ENCODE data around the gene PDCD10.

Gene PDCD10

GRCh38 chr3:167735233-167736138, 794 bp upstream of the PDCD10 start, which contains the start of gene SERPINI1:
TSS of gene SERPINI1 (plus strand) at chr3:167735721. CDS start at chr3:167789129, 53,408 bp downstream.
- DNase-seq (ENCODE audit: low spot score): peak; percentile 81
- no CpG with 5 or more reads among the region's 37 CpGs for WGBS, 2 donors (ENCODE audit: extremely low coverage in 2 of 2, insufficient read length in 2 of 2, insufficient replicate concordance in 1 of 2)

DNA sequence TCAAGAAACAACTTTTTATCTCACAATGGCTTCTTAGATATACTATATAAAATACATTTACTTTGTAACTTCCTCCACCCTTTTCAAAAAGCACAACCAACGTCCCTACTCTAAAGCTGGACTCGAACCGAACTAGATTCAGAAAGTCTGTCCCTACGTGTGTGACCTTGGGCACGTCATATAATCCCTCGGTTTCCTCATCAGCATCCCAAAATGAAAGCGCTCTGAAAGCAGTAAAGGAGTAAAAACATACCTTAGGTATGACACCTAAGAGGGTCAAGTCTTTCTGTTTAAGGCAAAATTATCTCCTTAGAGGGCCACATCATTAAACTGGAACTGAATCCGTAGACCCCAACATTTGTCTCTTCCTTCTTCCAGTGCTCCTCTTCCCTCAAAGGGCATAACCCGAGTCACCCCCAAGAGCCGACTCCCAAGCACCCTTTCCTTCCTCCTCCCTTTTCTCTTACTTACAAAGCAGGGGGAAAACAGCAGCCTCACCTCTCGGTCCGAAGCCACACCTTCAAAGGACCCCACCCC, 663 bp downstream of the PDCD10 start:
- no peak overlapping the region for H2BK120ac ChIP-seq (ENCODE audit: low read depth, low read length)
- no peaks in the 10 kb centered on the region for H3K27me3 ChIP-seq (ENCODE audit: control insufficient read depth in 3 of 3, insufficient read depth in 3 of 3, low read depth in 1 of 3, low read length in 3 of 3)
- H4K91ac ChIP-seq (ENCODE audit: low read depth, low read length, poor library complexity): no peak overlapping the region
- H3K4me3 ChIP-seq (ENCODE audit: low read length in 2 of 2): peak overlapping the region; percentile 84 to 99
- H3K4ac ChIP-seq (ENCODE audit: low read length): no peak overlapping the region
- H2BK5ac ChIP-seq (ENCODE audit: low read length): no peak overlapping the region
- H2AK5ac ChIP-seq (ENCODE audit: low read depth, low read length): no peak overlapping the region
- H3K23ac ChIP-seq (ENCODE audit: low read depth, low read length, poor library complexity): peak overlapping the region; percentile 61
- peak overlapping the region; percentile 88 for H3K9ac ChIP-seq (ENCODE audit: low read depth, low read length, poor library complexity)
- H3K27ac ChIP-seq (replicated peaks; ENCODE audit: low read length): peak overlapping the region; percentile 82
- H4K8ac ChIP-seq (ENCODE audit: low read depth, low read length): no peak overlapping the region
- no peak overlapping the region for H2BK12ac ChIP-seq (ENCODE audit: low read length)
- H2BK15ac ChIP-seq (ENCODE audit: low read length): no peak overlapping the region
- H3K36me3 ChIP-seq (replicated peaks in 1 of 2; ENCODE audit: control insufficient read depth in 2 of 2, insufficient read depth in 2 of 2, low read length in 2 of 2): peaks cover 0 to 5% of the 10 kb centered on the region in 2 donors
- H3K4me1 ChIP-seq (ENCODE audit: control insufficient read depth in 2 of 2, insufficient read depth in 1 of 2, low read depth in 1 of 2, low read length in 2 of 2): peaks cover 2% of the 10 kb centered on the region in 2 donors
- H3K79me1 ChIP-seq (ENCODE audit: low read depth, low read length): no peaks in the 10 kb centered on the region
- peak overlapping the region; percentile 94 for H2AFZ ChIP-seq (ENCODE audit: low read length)
- no peaks in the 10 kb centered on the region for H3K9me3 ChIP-seq (replicated peaks in 1 of 2; ENCODE audit: control insufficient read depth in 2 of 2, insufficient read depth in 1 of 2, low read depth in 1 of 2, low read length in 2 of 2)
- no peak for DNase-seq (ENCODE audit: low spot score)
- H3K4me2 ChIP-seq (ENCODE audit: insufficient read depth, low read length, poor library complexity, severe bottlenecking): peak overlapping the region; percentile 45
- no peak overlapping the region for H3K18ac ChIP-seq (ENCODE audit: low read length)
- no CpG with 5 or more reads among the region's 12 CpGs for WGBS, 2 donors (ENCODE audit: extremely low coverage in 2 of 2, insufficient read length in 2 of 2, insufficient replicate concordance in 1 of 2)
- no peak overlapping the region for H3K14ac ChIP-seq (ENCODE audit: low read length)

More at GRCh38 chr3:167735233-167736138, 794 bp upstream of the PDCD10 start, which contains the start of gene SERPINI1:
- peak within 1 kb of the TSS; percentile 91 for H2BK5ac ChIP-seq (ENCODE audit: low read length)
- H4K8ac ChIP-seq (ENCODE audit: low read depth, low read length): no peak within 1 kb of the TSS
- no peak within 1 kb of the TSS for H2AK5ac ChIP-seq (ENCODE audit: low read depth, low read length)
- H3K79me1 ChIP-seq (ENCODE audit: low read depth, low read length): no peaks in the 10 kb centered on the region
- H3K27me3 ChIP-seq (ENCODE audit: control insufficient read depth in 3 of 3, insufficient read depth in 3 of 3, low read depth in 1 of 3, low read length in 3 of 3): no peaks in the 10 kb centered on the region
- H2BK15ac ChIP-seq (ENCODE audit: low read length): peak within 1 kb of the TSS; percentile 83
- H3K9ac ChIP-seq (ENCODE audit: low read depth, low read length, poor library complexity): peak within 1 kb of the TSS; percentile 96
- peak within 1 kb of the TSS; percentile 61 for H3K23ac ChIP-seq (ENCODE audit: low read depth, low read length, poor library complexity)
- H3K27ac ChIP-seq (replicated peaks; ENCODE audit: low read length): peak within 1 kb of the TSS; percentile 82
- H3K18ac ChIP-seq (ENCODE audit: low read length): peak within 1 kb of the TSS; percentile 97
- H2BK120ac ChIP-seq (ENCODE audit: low read depth, low read length): peak within 1 kb of the TSS; percentile 63
- H3K36me3 ChIP-seq (replicated peaks in 1 of 2; ENCODE audit: control insufficient read depth in 2 of 2, insufficient read depth in 2 of 2, low read length in 2 of 2): peaks cover 0 to 5% of the 10 kb centered on the region in 2 donors
- H3K4me3 ChIP-seq (ENCODE audit: low read length in 2 of 2): peak within 1 kb of the TSS; percentile 84 to 99
- peak within 1 kb of the TSS; percentile 27 for H3K14ac ChIP-seq (ENCODE audit: low read length)
- peak within 1 kb of the TSS; percentile 68 for H3K4me2 ChIP-seq (ENCODE audit: insufficient read depth, low read length, poor library complexity, severe bottlenecking)
- H3K4me1 ChIP-seq (ENCODE audit: control insufficient read depth in 2 of 2, insufficient read depth in 1 of 2, low read depth in 1 of 2, low read length in 2 of 2): peaks cover 2% of the 10 kb centered on the region in 2 donors
- H3K9me3 ChIP-seq (replicated peaks in 1 of 2; ENCODE audit: control insufficient read depth in 2 of 2, insufficient read depth in 1 of 2, low read depth in 1 of 2, low read length in 2 of 2): no peaks in the 10 kb centered on the region
- no peak within 1 kb of the TSS for H2BK12ac ChIP-seq (ENCODE audit: low read length)
- no peak within 1 kb of the TSS for H3K4ac ChIP-seq (ENCODE audit: low read length)
- H4K91ac ChIP-seq (ENCODE audit: low read depth, low read length, poor library complexity): no peak within 1 kb of the TSS
- peak within 1 kb of the TSS; percentile 96 for H2AFZ ChIP-seq (ENCODE audit: low read length)

GRCh38 chr3:167732313-167733065, 2.2 kb downstream of the PDCD10 start:
- H4K8ac ChIP-seq (ENCODE audit: low read depth, low read length): no peak overlapping the region
- no peak overlapping the region for H3K4me3 ChIP-seq (ENCODE audit: low read length in 2 of 2)
- H3K9me3 ChIP-seq (replicated peaks in 1 of 2; ENCODE audit: control insufficient read depth in 2 of 2, insufficient read depth in 1 of 2, low read depth in 1 of 2, low read length in 2 of 2): no peaks in the 10 kb centered on the region
- H3K36me3 ChIP-seq (replicated peaks in 1 of 2; ENCODE audit: control insufficient read depth in 2 of 2, insufficient read depth in 2 of 2, low read length in 2 of 2): peaks cover 0 to 5% of the 10 kb centered on the region in 2 donors
- peaks cover 2% of the 10 kb centered on the region in 2 donors for H3K4me1 ChIP-seq (ENCODE audit: control insufficient read depth in 2 of 2, insufficient read depth in 1 of 2, low read depth in 1 of 2, low read length in 2 of 2)
- no peak overlapping the region for H2BK15ac ChIP-seq (ENCODE audit: low read length)
- no peak overlapping the region for H2AK5ac ChIP-seq (ENCODE audit: low read depth, low read length)
- no peak for DNase-seq (ENCODE audit: low spot score)
- no peak overlapping the region for H3K23ac ChIP-seq (ENCODE audit: low read depth, low read length, poor library complexity)
- H3K79me1 ChIP-seq (ENCODE audit: low read depth, low read length): no peaks in the 10 kb centered on the region
- H2BK5ac ChIP-seq (ENCODE audit: low read length): no peak overlapping the region
- H3K27ac ChIP-seq (replicated peaks; ENCODE audit: low read length): no peak overlapping the region
- H2BK120ac ChIP-seq (ENCODE audit: low read depth, low read length): no peak overlapping the region
- H3K14ac ChIP-seq (ENCODE audit: low read length): no peak overlapping the region
- no peak overlapping the region for H2AFZ ChIP-seq (ENCODE audit: low read length)
- no peak overlapping the region for H3K4me2 ChIP-seq (ENCODE audit: insufficient read depth, low read length, poor library complexity, severe bottlenecking)
- no peaks in the 10 kb centered on the region for H3K27me3 ChIP-seq (ENCODE audit: control insufficient read depth in 3 of 3, insufficient read depth in 3 of 3, low read depth in 1 of 3, low read length in 3 of 3)
- no peak overlapping the region for H3K18ac ChIP-seq (ENCODE audit: low read length)
- no peak overlapping the region for H3K4ac ChIP-seq (ENCODE audit: low read length)
- 100% methylated on average over 1 of the region's 7 CpGs; no CpG with 5 or more reads in 1 of the 2 donors for WGBS, 2 donors (ENCODE audit: extremely low coverage in 2 of 2, insufficient read length in 2 of 2, insufficient replicate concordance in 1 of 2)
- no peak overlapping the region for H2BK12ac ChIP-seq (ENCODE audit: low read length)
- H4K91ac ChIP-seq (ENCODE audit: low read depth, low read length, poor library complexity): no peak overlapping the region
- no peak overlapping the region for H3K9ac ChIP-seq (ENCODE audit: low read depth, low read length, poor library complexity)
